GM10248 (cell line): ENCODE data around the gene FUT7.
A peak's percentile ranks its signal among the peaks of the same experiment; 100 is the strongest.

Experiments used
- CTCF ChIA-PET: fragments of 300-600 bp; sonication (Branson Sonifier 250); formaldehyde crosslinking; extraction: SDS; loops from one replicate; lab custom pipeline; 2021; ENCODE audit warnings: antibody characterized with exemption; lab: Yijun Ruan, JAX
- POLR2A ChIA-PET: fragments of 350-650 bp; sonication (Branson Sonifier 250); formaldehyde crosslinking; extraction: SDS; loops from one replicate; lab custom pipeline; 2020; ENCODE audit warnings: antibody characterized with exemption; lab: Yijun Ruan, JAX
- DNase-seq: peaks from one replicate; pipeline ENCODE4 v3.0.0; 2012; ENCODE audit errors: extremely low spot score
- CTCF ChIP-seq: IDR thresholded peaks from 2 replicates; pipeline ENCODE4 v1.5.1; 2012; ENCODE audit warnings: mild to moderate bottlenecking, low read depth; ENCODE audit errors: extremely low read depth, missing control alignments, control extremely low read depth

Gene FUT7

GRCh38 chr9:137029058-137029936, 2.6 kb downstream of the FUT7 start:
- ChIA-PET CTCF (interaction anchor here (0.6 to 9.4 kb wide), 71 partner anchors 9 to 939 kb away, joined by 3 to 202 read pairs (median 6); partner anchors contain the start of genes AJM1, CLIC3, MAN1B1 and NPDC1), POLR2A (no interaction called here)
- peak; percentile 98 for TF ChIP-seq CTCF
- DNase-seq = peak; percentile 83

- CTCF ChIA-PET = interaction anchor here (0.8 to 9.4 kb wide), 60 partner anchors 9 to 322 kb away, joined by 3 to 202 read pairs (median 6); partner anchors contain the start of genes AJM1, CLIC3, MAN1B1 and NPDC1
- peak; percentile 78 for TF ChIP-seq CTCF
- POLR2A ChIA-PET = no interaction called here
- DNase-seq = peak; percentile 83
Measured at GRCh38 chr9:137028263-137029057, 3.4 kb downstream of the FUT7 start.

GRCh38 chr9:137027369-137028262, 4.3 kb downstream of the FUT7 start, which contains the start of gene ABCA2:
Gene ABCA2, minus strand, starts transcription at chr9:137028237. Its CDS starts 97 bp downstream, at chr9:137028140.
- CTCF ChIA-PET = interaction anchor here (0.8 to 9.4 kb wide), 14 partner anchors 8 to 261 kb away, joined by 3 to 202 read pairs (median 17); partner anchors contain the start of genes AJM1, NPDC1, PAXX and SAPCD2
- no peak for DNase-seq
- no peak for TF ChIP-seq CTCF
- POLR2A ChIA-PET = no interaction called here

GRCh38 chr9:137026828-137027227, 5.1 kb downstream of the FUT7 start:
- no peak for TF ChIP-seq CTCF
- ChIA-PET CTCF (interaction anchor here (1.0 to 4.7 kb wide), 8 partner anchors 9 to 260 kb away, joined by 3 to 38 read pairs (median 5); partner anchors contain the start of gene NPDC1), POLR2A (interaction anchor here (0.6 kb wide), 1 partner anchor 58 kb away, joined by 3 read pairs; no protein-coding TSS in a partner anchor)
- no peak for DNase-seq

GRCh38 chr9:137026384-137026783, 5.5 kb downstream of the FUT7 start:
- no peak for TF ChIP-seq CTCF
- no peak for DNase-seq
- POLR2A ChIA-PET = interaction anchor here (0.6 kb wide), 1 partner anchor 59 kb away, joined by 3 read pairs; no protein-coding TSS in a partner anchor
- CTCF ChIA-PET = interaction anchor here (1.0 to 4.7 kb wide), 8 partner anchors 9 to 260 kb away, joined by 3 to 38 read pairs (median 5); partner anchors contain the start of gene SAPCD2
